Hepatocyte (in vitro differentiated cells): ENCODE measurements around the gene LALBA.

Experiments
- EZH2 ChIP-seq: fragments of 200-600 bp; sonication (generic); IDR thresholded peaks from 2 replicates; pipeline ENCODE4 v1.6.1; 2016; ENCODE audit warnings: antibody characterized with exemption, mild to moderate bottlenecking, borderline replicate concordance
- EZH2phosphoT487 ChIP-seq: fragments of 200-600 bp; sonication (generic); IDR thresholded peaks from one replicate; pipeline ENCODE4 v1.6.1; 2018; ENCODE audit warnings: antibody characterized with exemption, mild to moderate bottlenecking, low read depth, moderate library complexity; ENCODE audit not compliant: unreplicated experiment, severe bottlenecking
- TF ChIP-seq, protein P1 (sequence below): fragments of 200-600 bp; sonication (generic); IDR thresholded peaks from 2 replicates; pipeline ENCODE4 v1.5.1; 2016; ENCODE audit warnings: antibody characterized with exemption, mild to moderate bottlenecking; ENCODE audit not compliant: poor library complexity

DNA sequence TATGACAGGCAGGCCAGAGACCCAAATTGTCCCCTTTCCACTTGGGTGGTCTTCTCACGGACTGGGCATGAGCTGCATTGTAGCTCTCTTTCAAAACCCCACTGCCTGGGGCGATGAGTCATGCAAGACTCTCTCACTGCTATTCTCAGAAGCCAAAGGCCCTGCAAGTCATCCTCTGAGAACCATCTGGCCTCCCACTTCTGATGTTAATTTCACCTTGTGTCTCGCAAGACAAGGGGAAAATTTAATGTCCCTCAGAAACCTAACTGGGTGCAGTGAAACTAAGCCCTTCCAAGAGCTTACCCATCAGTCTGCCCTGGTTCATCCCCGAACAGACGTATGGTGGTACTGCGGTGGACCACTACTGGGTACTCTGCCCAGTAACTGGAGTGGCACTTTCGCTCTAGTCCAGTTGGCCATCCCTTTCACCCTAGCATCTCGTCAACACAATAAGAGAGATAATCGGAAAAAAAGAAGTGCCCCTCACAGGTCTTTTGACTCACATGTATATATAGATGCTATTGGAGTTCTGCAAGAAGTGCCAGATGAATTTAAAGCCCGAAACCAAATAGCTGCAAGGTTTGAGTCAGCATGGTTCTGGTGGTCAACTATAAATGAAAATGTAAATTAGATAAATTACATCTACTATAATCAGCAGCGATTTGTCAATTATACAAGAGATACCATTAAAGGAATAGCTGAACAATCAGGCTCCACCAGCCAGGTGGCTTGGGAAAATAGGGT, 31.3 kb upstream of the LALBA start:
- TF ChIP-seq, protein P1, sequence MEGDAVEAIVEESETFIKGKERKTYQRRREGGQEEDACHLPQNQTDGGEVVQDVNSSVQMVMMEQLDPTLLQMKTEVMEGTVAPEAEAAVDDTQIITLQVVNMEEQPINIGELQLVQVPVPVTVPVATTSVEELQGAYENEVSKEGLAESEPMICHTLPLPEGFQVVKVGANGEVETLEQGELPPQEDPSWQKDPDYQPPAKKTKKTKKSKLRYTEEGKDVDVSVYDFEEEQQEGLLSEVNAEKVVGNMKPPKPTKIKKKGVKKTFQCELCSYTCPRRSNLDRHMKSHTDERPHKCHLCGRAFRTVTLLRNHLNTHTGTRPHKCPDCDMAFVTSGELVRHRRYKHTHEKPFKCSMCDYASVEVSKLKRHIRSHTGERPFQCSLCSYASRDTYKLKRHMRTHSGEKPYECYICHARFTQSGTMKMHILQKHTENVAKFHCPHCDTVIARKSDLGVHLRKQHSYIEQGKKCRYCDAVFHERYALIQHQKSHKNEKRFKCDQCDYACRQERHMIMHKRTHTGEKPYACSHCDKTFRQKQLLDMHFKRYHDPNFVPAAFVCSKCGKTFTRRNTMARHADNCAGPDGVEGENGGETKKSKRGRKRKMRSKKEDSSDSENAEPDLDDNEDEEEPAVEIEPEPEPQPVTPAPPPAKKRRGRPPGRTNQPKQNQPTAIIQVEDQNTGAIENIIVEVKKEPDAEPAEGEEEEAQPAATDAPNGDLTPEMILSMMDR, result no peak
- no peak for TF ChIP-seq EZH2
- TF ChIP-seq EZH2phosphoT487, result no peak
